OCI-LY3 (cell line): ENCODE results near the gene KRTAP5-6.

Experiments used
- CTCF ChIP-seq: fragments of 200-600, 300-600 bp; sonication (generic); IDR thresholded peaks from 2 replicates; pipeline ENCODE4 v1.5.1; 2014; ENCODE audit warnings: antibody characterized with exemption, low read length, low read depth
- EZH2phosphoT487 ChIP-seq: fragments of 200-600 bp; shearing (Covaris generic); IDR thresholded peaks from 2 replicates; pipeline ENCODE4 v1.6.1; 2018; ENCODE audit warnings: antibody characterized with exemption, mixed run types, low read depth

GRCh38 chr11:1676229-1676740, 20.7 kb upstream of the KRTAP5-6 start:
- TF ChIP-seq CTCF: no peak
- no peak for TF ChIP-seq EZH2phosphoT487
